MCF 10A (cell line): Measurements from ENCODE around the gene COA1. TPM values are rescaled to one million over a fixed set of nuclear protein-coding genes. Genes with fewer than 3 reads are reported as not detected.

Experiments used
- BruUV-seq: library from RNA; stranded (reverse); fragments of 400-500 nt; replicated peaks from 2 replicates; lab custom pipeline; 2021; lab: Mats Ljungman, UMichigan
- CTCF ChIA-PET: fragments of 300-600 bp; sonication (Branson Sonifier 250); formaldehyde crosslinking; extraction: SDS; loops from one replicate; lab custom pipeline; 2021; ENCODE audit warnings: antibody characterized with exemption, inconsistent platforms; lab: Yijun Ruan, JAX
- POLR2A ChIA-PET: fragments of 300-600, 350-650 bp; sonication (Branson Sonifier 250); formaldehyde crosslinking; extraction: SDS; loops from one replicate; lab custom pipeline; 2020; ENCODE audit warnings: antibody characterized with exemption, inconsistent platforms; lab: Yijun Ruan, JAX
- DNase-seq: peaks from one replicate; pipeline ENCODE4 v3.0.0-alpha.2; 2018; ENCODE audit not compliant: unreplicated experiment
- H3K27ac Mint-ChIP-seq: one replicate; pipeline ENCODE4 v1.8.0; 2022; ENCODE audit warnings: mild to moderate bottlenecking, low read depth, mixed read lengths; ENCODE audit not compliant: unreplicated experiment
- H3K27me3 Mint-ChIP-seq: one replicate; pipeline ENCODE4 v1.8.0; 2022; ENCODE audit warnings: mixed read lengths; ENCODE audit not compliant: insufficient read depth, unreplicated experiment
- H3K36me3 Mint-ChIP-seq: one replicate; pipeline ENCODE4 v1.8.0; 2022; ENCODE audit warnings: mild to moderate bottlenecking, moderate library complexity, mixed read lengths; ENCODE audit not compliant: insufficient read depth, unreplicated experiment
- H3K4me1 Mint-ChIP-seq: one replicate; pipeline ENCODE4 v1.8.0; 2022; ENCODE audit warnings: mixed read lengths; ENCODE audit not compliant: insufficient read depth, unreplicated experiment
- H3K4me3 Mint-ChIP-seq: one replicate; pipeline ENCODE4 v1.8.0; 2022; ENCODE audit warnings: mild to moderate bottlenecking, moderate library complexity, mixed read lengths; ENCODE audit not compliant: unreplicated experiment
- H3K9me3 Mint-ChIP-seq: one replicate; pipeline ENCODE4 v1.8.0; 2022; ENCODE audit warnings: mixed read lengths; ENCODE audit not compliant: unreplicated experiment
- CTCF ChIP-seq: fragments of 200-600 bp; IDR thresholded peaks from one replicate; pipeline ENCODE4 v1.8.0; 2022; ENCODE audit warnings: antibody characterized with exemption, mild to moderate bottlenecking; ENCODE audit not compliant: unreplicated experiment
- intact Hi-C: fragments of 100-400 bp; cut with micrococcal nuclease; formaldehyde crosslinking; loops from 2 replicates; pipeline ENCODE4 v1.14.1; 2022
- total RNA-seq: library from RNA; stranded (reverse); gene quantifications from 2 replicates; pipeline ENCODE4 v1.2.3, GENCODE V29; 2022

The COA1 gene
- total RNA-seq, 1 experiment from 2014 or later, result 68.5 TPM

- Mint-ChIP-seq H3K27ac (peak overlapping the region; percentile 89), H3K9me3 (peaks cover 12% of the 10 kb centered on the region), H3K27me3 (no peaks in the 10 kb centered on the region), H3K4me1 (peaks cover 66% of the 10 kb centered on the region), H3K4me3 (peak overlapping the region; percentile 31), H3K36me3 (peaks cover 64% of the 10 kb centered on the region)
- TF ChIP-seq CTCF, result no peak
- POLR2A ChIA-PET, result interaction anchor here (0.6 to 8.1 kb wide), 15 partner anchors 8 to 182 kb away, joined by 3 to 107 read pairs (median 4); partner anchors contain the start of gene STK17A
- intact Hi-C loops, result no loop called here
- peak; percentile 67 for DNase-seq
- no TSS peak for BruUV-seq
- CTCF ChIA-PET, result interaction anchor here (0.5 to 4.0 kb wide), 9 partner anchors 50 to 188 kb away, joined by 3 to 31 read pairs (median 5); partner anchors contain the start of gene STK17A
These were observed 79.5 kb downstream of the COA1 start for GRCh38 chr7:43649755-43650274.

GRCh38 chr7:43648473-43649406 lies 80.6 kb downstream of the COA1 start:
- BruUV-seq, result TSS peak; percentile 54
- peak overlapping the region; percentile 38 for H3K4me3 Mint-ChIP-seq
- peak; percentile 85 for DNase-seq
- H3K4me1 Mint-ChIP-seq, result peaks cover 56% of the 10 kb centered on the region
- H3K27ac Mint-ChIP-seq, result peak overlapping the region; percentile 89
- CTCF ChIA-PET, result interaction anchor here (0.6 to 4.0 kb wide), 9 partner anchors 11 to 638 kb away, joined by 3 to 31 read pairs (median 4); partner anchors contain the start of gene STK17A
- POLR2A ChIA-PET, result interaction anchor here (0.7 to 8.1 kb wide), 30 partner anchors 8 to 141 kb away, joined by 3 to 107 read pairs (median 4); partner anchors contain the start of genes COA1 and STK17A
- intact Hi-C loops, result loop anchor here (1.0 kb wide), 2 partner anchors 52 to 65 kb away; partner anchors contain the start of gene STK17A
- peaks cover 2% of the 10 kb centered on the region for H3K9me3 Mint-ChIP-seq
- no peak for TF ChIP-seq CTCF
- peaks cover 66% of the 10 kb centered on the region for H3K36me3 Mint-ChIP-seq
- H3K27me3 Mint-ChIP-seq, result no peaks in the 10 kb centered on the region

GRCh38 chr7:43647673-43648472 lies 81.5 kb downstream of the COA1 start:
- peak; percentile 98 for DNase-seq
- intact Hi-C loops, result loop anchor here (1.0 kb wide), 2 partner anchors 52 to 65 kb away; partner anchors contain the start of gene STK17A
- Mint-ChIP-seq H3K4me3 (peak overlapping the region; percentile 38), H3K36me3 (peaks cover 72% of the 10 kb centered on the region), H3K27ac (peak overlapping the region; percentile 89), H3K27me3 (no peaks in the 10 kb centered on the region), H3K4me1 (peaks cover 54% of the 10 kb centered on the region), H3K9me3 (no peaks in the 10 kb centered on the region)
- BruUV-seq, result no TSS peak
- POLR2A ChIA-PET, result interaction anchor here (0.5 to 8.1 kb wide), 27 partner anchors 9 to 1045 kb away, joined by 3 to 107 read pairs (median 3); partner anchors contain the start of genes COA1 and STK17A
- TF ChIP-seq CTCF, result no peak
- CTCF ChIA-PET, result interaction anchor here (0.6 to 4.0 kb wide), 9 partner anchors 10 to 639 kb away, joined by 3 to 31 read pairs (median 4); partner anchors contain the start of gene STK17A
